Activated CD4-positive, alpha-beta T cell treated with anti-CD3 and anti-CD28 coated beads, Interleukin-2, amount 10 ng/mL, durations not matched to agents 24 days and 14 days (primary cell): ENCODE data around the gene DLGAP1. TPM values are rescaled to one million over a fixed set of nuclear protein-coding genes. Genes with fewer than 3 reads are reported as not detected.
"Not testable (repeated sequence)": the region's sequence is repeated elsewhere in the genome, so short reads cannot be mapped to it uniquely, and the experiment has no call there.

Experiments
- DNase-seq: peaks from one replicate; pipeline ENCODE4 v3.0.0; 2022
- H3K27ac Mint-ChIP-seq: one replicate; pipeline ENCODE4 v1.8.0; 2022; ENCODE audit warnings: mild to moderate bottlenecking, mixed read lengths
- H3K27me3 Mint-ChIP-seq: one replicate; pipeline ENCODE4 v1.8.0; 2022; ENCODE audit warnings: mixed read lengths
- H3K36me3 Mint-ChIP-seq: one replicate; pipeline ENCODE4 v1.8.0; 2022; ENCODE audit warnings: low read depth, mild to moderate bottlenecking, mixed read lengths
- H3K4me1 Mint-ChIP-seq: one replicate; pipeline ENCODE4 v1.8.0; 2021; ENCODE audit warnings: mixed read lengths
- H3K4me3 Mint-ChIP-seq: one replicate; pipeline ENCODE4 v1.8.0; 2022; ENCODE audit warnings: mild to moderate bottlenecking, moderate library complexity, mixed read lengths
- H3K9me3 Mint-ChIP-seq: one replicate; pipeline ENCODE4 v1.8.0; 2021; ENCODE audit warnings: mixed read lengths
- intact Hi-C: fragments of 100-400 bp; cut with micrococcal nuclease; formaldehyde crosslinking; loops from one replicate; pipeline ENCODE4 v1.15.1; 2023
- total RNA-seq: library from RNA; stranded (reverse); gene quantifications from 2 replicates; pipeline ENCODE4 v1.2.3, GENCODE V29; 2022

Gene DLGAP1
- total RNA-seq, 1 donor from 2014 or later, result 1.5 TPM

GRCh38 chr18:4357579-4357978, 97.5 kb downstream of the DLGAP1 start:
- Mint-ChIP-seq H3K4me1 (no peaks in the 10 kb centered on the region), H3K36me3 (no peaks in the 10 kb centered on the region), H3K4me3 (no peak overlapping the region), H3K27ac (no peak overlapping the region), H3K27me3 (no peaks in the 10 kb centered on the region), H3K9me3 (peaks cover 7% of the 10 kb centered on the region)
- intact Hi-C loops, result no loop called here
- no peak for DNase-seq

GRCh38 chr18:4356929-4357328, 98.2 kb downstream of the DLGAP1 start:
- H3K27me3 Mint-ChIP-seq, result no peaks in the 10 kb centered on the region
- no peak for DNase-seq
- H3K36me3 Mint-ChIP-seq, result no peaks in the 10 kb centered on the region
- intact Hi-C loops, result no loop called here
- no peak overlapping the region for H3K4me3 Mint-ChIP-seq
- H3K27ac Mint-ChIP-seq, result no peak overlapping the region
- no peaks in the 10 kb centered on the region for H3K4me1 Mint-ChIP-seq
- H3K9me3 Mint-ChIP-seq, result peaks cover 7% of the 10 kb centered on the region

GRCh38 chr18:4353853-4354418, 101.2 kb downstream of the DLGAP1 start:
- H3K27me3 Mint-ChIP-seq, result no peaks in the 10 kb centered on the region
- intact Hi-C loops, result no loop called here
- H3K27ac Mint-ChIP-seq, result no peak overlapping the region

GRCh38 chr18:4352746-4353551, 102.2 kb downstream of the DLGAP1 start:
- H3K36me3 Mint-ChIP-seq, result no peaks in the 10 kb centered on the region
- no peaks in the 10 kb centered on the region for H3K4me1 Mint-ChIP-seq
- intact Hi-C loops, result no loop called here
- H3K27me3 Mint-ChIP-seq, result no peaks in the 10 kb centered on the region
- H3K4me3 Mint-ChIP-seq, result no peak overlapping the region
- no peak overlapping the region for H3K27ac Mint-ChIP-seq
- H3K9me3 Mint-ChIP-seq, result peaks cover 2% of the 10 kb centered on the region
- no peak for DNase-seq

More at GRCh38 chr18:4353853-4354418, 101.2 kb downstream of the DLGAP1 start:
- Mint-ChIP-seq H3K4me3 (no peak overlapping the region), H3K4me1 (no peaks in the 10 kb centered on the region), H3K36me3 (no peaks in the 10 kb centered on the region), H3K9me3 (peaks cover 2% of the 10 kb centered on the region)
- no peak for DNase-seq

- Mint-ChIP-seq H3K36me3 (no peaks in the 10 kb centered on the region), H3K27ac (no peak overlapping the region), H3K9me3 (peaks cover 2% of the 10 kb centered on the region), H3K27me3 (no peaks in the 10 kb centered on the region), H3K4me1 (no peaks in the 10 kb centered on the region), H3K4me3 (no peak overlapping the region)
- intact Hi-C loops, result no loop called here
- no peak for DNase-seq
These were observed 104.1 kb downstream of the DLGAP1 start for GRCh38 chr18:4351005-4351404.

- no peak overlapping the region for H3K4me3 Mint-ChIP-seq
- H3K4me1 Mint-ChIP-seq, result no peaks in the 10 kb centered on the region
- intact Hi-C loops, result no loop called here
- H3K9me3 Mint-ChIP-seq, result peaks cover 6% of the 10 kb centered on the region
- no peaks in the 10 kb centered on the region for H3K27me3 Mint-ChIP-seq
- DNase-seq, result no peak
- no peak overlapping the region for H3K27ac Mint-ChIP-seq
- H3K36me3 Mint-ChIP-seq, result no peaks in the 10 kb centered on the region
These were observed 119.7 kb downstream of the DLGAP1 start for GRCh38 chr18:4335386-4335785.

- Mint-ChIP-seq H3K27ac (no peak overlapping the region), H3K9me3 (peaks cover 6% of the 10 kb centered on the region)
These were observed 122.1 kb downstream of the DLGAP1 start for GRCh38 chr18:4333043-4333442.

GRCh38 chr18:4319738-4320677, 135.1 kb downstream of the DLGAP1 start:
- Mint-ChIP-seq H3K36me3 (no peaks in the 10 kb centered on the region), H3K27me3 (no peaks in the 10 kb centered on the region), H3K4me3 (no peak overlapping the region), H3K27ac (no peak overlapping the region), H3K9me3 (no peaks in the 10 kb centered on the region), H3K4me1 (no peaks in the 10 kb centered on the region)
- intact Hi-C loops, result no loop called here
- no peak for DNase-seq

More at GRCh38 chr18:4333043-4333442, 122.1 kb downstream of the DLGAP1 start:
- Mint-ChIP-seq H3K4me1 (no peaks in the 10 kb centered on the region), H3K36me3 (no peaks in the 10 kb centered on the region), H3K4me3 (no peak overlapping the region), H3K27me3 (no peaks in the 10 kb centered on the region)
- DNase-seq, result no peak
- intact Hi-C loops, result no loop called here

- Mint-ChIP-seq H3K4me1 (no peaks in the 10 kb centered on the region), H3K27ac (no peak overlapping the region), H3K9me3 (no peaks in the 10 kb centered on the region), H3K27me3 (no peaks in the 10 kb centered on the region), H3K4me3 (no peak overlapping the region), H3K36me3 (no peaks in the 10 kb centered on the region)
- intact Hi-C loops, result no loop called here
- DNase-seq, result no peak
These were observed 136.8 kb downstream of the DLGAP1 start for GRCh38 chr18:4318311-4318710.

GRCh38 chr18:4311945-4312344, 143.2 kb downstream of the DLGAP1 start:
- H3K27ac Mint-ChIP-seq, H3K36me3 Mint-ChIP-seq, H3K9me3 Mint-ChIP-seq, H3K4me1 Mint-ChIP-seq, DNase-seq, H3K27me3 Mint-ChIP-seq, intact Hi-C loops, H3K4me3 Mint-ChIP-seq: not testable (repeated sequence)

GRCh38 chr18:4311136-4311535, 144.0 kb downstream of the DLGAP1 start:
- Mint-ChIP-seq H3K9me3 (no peaks in the 10 kb centered on the region), H3K36me3 (no peaks in the 10 kb centered on the region), H3K27ac (no peak overlapping the region), H3K4me3 (no peak overlapping the region), H3K4me1 (no peaks in the 10 kb centered on the region), H3K27me3 (no peaks in the 10 kb centered on the region)
- no peak for DNase-seq
- intact Hi-C loops, result no loop called here

GRCh38 chr18:4309227-4309626, 145.9 kb downstream of the DLGAP1 start:
- no peaks in the 10 kb centered on the region for H3K27me3 Mint-ChIP-seq
- no peaks in the 10 kb centered on the region for H3K36me3 Mint-ChIP-seq
- no peaks in the 10 kb centered on the region for H3K9me3 Mint-ChIP-seq
- intact Hi-C loops, result no loop called here
- no peak for DNase-seq
- no peak overlapping the region for H3K4me3 Mint-ChIP-seq
- no peak overlapping the region for H3K27ac Mint-ChIP-seq
- no peaks in the 10 kb centered on the region for H3K4me1 Mint-ChIP-seq

- intact Hi-C loops, result no loop called here
- Mint-ChIP-seq H3K4me3 (no peak overlapping the region), H3K36me3 (no peaks in the 10 kb centered on the region), H3K4me1 (no peaks in the 10 kb centered on the region), H3K27me3 (no peaks in the 10 kb centered on the region), H3K27ac (no peak overlapping the region), H3K9me3 (no peaks in the 10 kb centered on the region)
- DNase-seq, result no peak
These were observed 146.5 kb downstream of the DLGAP1 start for GRCh38 chr18:4308576-4308975.

- Mint-ChIP-seq H3K27ac (no peak overlapping the region), H3K27me3 (no peaks in the 10 kb centered on the region), H3K4me1 (no peaks in the 10 kb centered on the region), H3K9me3 (peaks cover 4% of the 10 kb centered on the region), H3K36me3 (no peaks in the 10 kb centered on the region), H3K4me3 (no peak overlapping the region)
- intact Hi-C loops, result no loop called here
- no peak for DNase-seq
These were observed 155.7 kb downstream of the DLGAP1 start for GRCh38 chr18:4299395-4299794.
